Peyer's patch (tissue), 4 donors: ENCODE measurements around the gene STIM2. TPM values are rescaled to one million over a fixed set of nuclear protein-coding genes. Genes with fewer than 3 reads are reported as not detected.
A peak's percentile ranks its signal among the peaks of the same experiment; 100 is the strongest.

Experiments
- DNase-seq, 3 donors: peaks; one replicate each; pipeline ENCODE4 v3.0.0-alpha.2; 2017 to 2019
- H3K27ac ChIP-seq, 4 donors: fragments of 200-600 bp; sonication (generic); one replicate each; pipeline ENCODE4 v1.5.1; 2016 to 2019
- H3K27me3 ChIP-seq, 2 donors: fragments of 200-600 bp; sonication (generic); one replicate each; pipeline ENCODE4 v1.5.1; 2019
- H3K36me3 ChIP-seq, 3 donors: fragments of 200-600 bp; sonication (generic); one replicate each; pipeline ENCODE4 v1.5.1; 2016 to 2019
- H3K4me1 ChIP-seq, 4 donors: fragments of 200-600 bp; sonication (generic); one replicate each; pipeline ENCODE4 v1.5.1; 2016 to 2019
- H3K4me3 ChIP-seq, 4 donors: fragments of 200-600 bp; sonication (generic); 1 replicate in 3 of 4; 2 replicates in 1 of 4; pipeline ENCODE4 v1.5.1; 2016 to 2019; ENCODE audit warnings: mild to moderate bottlenecking in 1 of 4
- H3K9me3 ChIP-seq, 4 donors: fragments of 200-600 bp; sonication (generic); one replicate each; pipeline ENCODE4 v1.5.1; 2016 to 2019; ENCODE audit warnings: mild to moderate bottlenecking in 1 of 4
- CTCF ChIP-seq, 6 experiments: fragments of 450-650 bp in 4 of 6; fragments of 200-600 bp in 2 of 6; sonication (generic) in 1 of 6; IDR thresholded peaks; one replicate each; pipeline ENCODE4 v1.5.1; 2017 to 2019; ENCODE audit warnings: antibody characterized with exemption in 6 of 6, mild to moderate bottlenecking in 3 of 6, moderate library complexity in 1 of 6
- POLR2A ChIP-seq, 2 donors: fragments of 450-650 bp; IDR thresholded peaks; one replicate each; pipeline ENCODE4 v1.5.1; 2017; ENCODE audit warnings: antibody characterized with exemption in 2 of 2, mild to moderate bottlenecking in 2 of 2, moderate library complexity in 2 of 2
- total RNA-seq, 4 donors: library from RNA; depleted of rRNA; stranded (reverse); fragments of >200 nt; gene quantifications; one replicate each; pipeline ENCODE4 v1.1.0, GENCODE V29; 2016

STIM2 gene
- total RNA-seq, 4 donors from 2014 or later = 35.7 to 82.5 (median 39.2) TPM

GRCh38 chr4:27001398-27002164, 140.9 kb downstream of the STIM2 start:
- TF ChIP-seq POLR2A (IDR thresholded peaks at IDR 0.05) = no peak
- TF ChIP-seq CTCF (IDR thresholded peaks at IDR 0.05) = no peak
- Histone ChIP-seq H3K27ac (no peak overlapping the region), H3K9me3 (no peaks in the 10 kb centered on the region), H3K4me1 (no peaks in the 10 kb centered on the region), H3K27me3 (no peaks in the 10 kb centered on the region), H3K4me3 (no peak overlapping the region), H3K36me3 (peaks cover 0 to 3% (median 0%) of the 10 kb centered on the region in 3 donors)
- no peak for DNase-seq

- Histone ChIP-seq H3K27ac (peak overlapping the region in 1 of 4 donors; percentile 26), H3K4me1 (no peaks in the 10 kb centered on the region), H3K4me3 (no peak overlapping the region), H3K36me3 (peaks cover 0 to 3% (median 0%) of the 10 kb centered on the region in 3 donors), H3K27me3 (no peaks in the 10 kb centered on the region), H3K9me3 (no peaks in the 10 kb centered on the region)
- DNase-seq = no peak
- TF ChIP-seq POLR2A (IDR thresholded peaks at IDR 0.05) (no peak), CTCF (IDR thresholded peaks at IDR 0.05) (no peak)
These were observed 143.0 kb downstream of the STIM2 start for GRCh38 chr4:27003642-27004113.

- peaks cover 0 to 4% (median 0%) of the 10 kb centered on the region in 4 donors for H3K4me1 ChIP-seq
- H3K9me3 ChIP-seq = no peaks in the 10 kb centered on the region
- no peak overlapping the region for H3K4me3 ChIP-seq
- TF ChIP-seq CTCF (IDR thresholded peaks at IDR 0.05) = no peak
- DNase-seq = no peak
- peaks cover 0 to 3% (median 0%) of the 10 kb centered on the region in 3 donors for H3K36me3 ChIP-seq
- H3K27ac ChIP-seq = no peak overlapping the region
- H3K27me3 ChIP-seq = no peaks in the 10 kb centered on the region
These were observed 144.9 kb downstream of the STIM2 start for GRCh38 chr4:27005501-27005900.

GRCh38 chr4:27005905-27006590, 145.4 kb downstream of the STIM2 start:
- TF ChIP-seq POLR2A (IDR thresholded peaks at IDR 0.05) = no peak
- TF ChIP-seq CTCF (IDR thresholded peaks at IDR 0.05) = no peak
- DNase-seq = no peak
- Histone ChIP-seq H3K27me3 (no peaks in the 10 kb centered on the region), H3K4me3 (no peak overlapping the region), H3K36me3 (peaks cover 0 to 3% (median 0%) of the 10 kb centered on the region in 3 donors), H3K4me1 (peaks cover 0 to 4% (median 0%) of the 10 kb centered on the region in 4 donors), H3K9me3 (no peaks in the 10 kb centered on the region), H3K27ac (no peak overlapping the region)

GRCh38 chr4:27006646-27007045, 146.0 kb downstream of the STIM2 start:
- Histone ChIP-seq H3K27ac (no peak overlapping the region), H3K36me3 (peaks cover 0 to 3% (median 0%) of the 10 kb centered on the region in 3 donors), H3K4me1 (peaks cover 0 to 4% (median 0%) of the 10 kb centered on the region in 4 donors), H3K4me3 (no peak overlapping the region), H3K9me3 (no peaks in the 10 kb centered on the region), H3K27me3 (no peaks in the 10 kb centered on the region)
- TF ChIP-seq POLR2A (IDR thresholded peaks at IDR 0.05) (no peak), CTCF (IDR thresholded peaks at IDR 0.05) (no peak)
- no peak for DNase-seq
